Left ventricle myocardium inferior (tissue), 1 donor: Measurements from ENCODE around the gene ELN. TPM values are rescaled to one million over a fixed set of nuclear protein-coding genes. Genes with fewer than 3 reads are reported as not detected.

Source experiments
- DNase-seq: peaks from one replicate; pipeline ENCODE4 v3.0.0-alpha.2; 2020
- H3K27ac ChIP-seq: fragments of 200-600 bp; replicated peaks from 2 replicates; pipeline ENCODE4 v1.8.0; 2021
- H3K27me3 ChIP-seq: fragments of 200-600 bp; 2 replicates; pipeline ENCODE4 v1.8.0; 2021; ENCODE audit warnings: low read depth
- H3K36me3 ChIP-seq: fragments of 200-600 bp; 2 replicates; pipeline ENCODE4 v1.8.0; 2021
- H3K4me1 ChIP-seq: fragments of 200-600 bp; 2 replicates; pipeline ENCODE4 v1.8.0; 2021
- H3K4me3 ChIP-seq: fragments of 200-600 bp; 2 replicates; pipeline ENCODE4 v1.8.0; 2021; ENCODE audit warnings: mild to moderate bottlenecking, moderate library complexity
- H3K9me3 ChIP-seq: fragments of 200-600 bp; replicated peaks from 2 replicates; pipeline ENCODE4 v1.8.0; 2021
- CTCF ChIP-seq: fragments of 200-600 bp; IDR thresholded peaks from 2 replicates; pipeline ENCODE4 v1.8.0; 2021; ENCODE audit warnings: antibody characterized with exemption, mild to moderate bottlenecking, borderline replicate concordance
- intact Hi-C: fragments of 100-400 bp; cut with micrococcal nuclease; formaldehyde crosslinking; loops from one replicate; pipeline ENCODE4 v1.11.0; 2022
- total RNA-seq: library from RNA; stranded (reverse); fragmentation: NEBNext Ultra II Directional; extraction: Animal tissue kit (Norgen Biotek cat#: 25700); gene quantifications from one replicate; pipeline ENCODE4 v1.2.1, GENCODE V29; 2021
- donor health status: DM: no; HTN: yes; CAD: no; lungs with severe emphysema.

ELN gene
- total RNA-seq, 1 donor from 2014 or later = 51.6 TPM

- intact Hi-C loops = no loop called here
- peak; percentile 50 for DNase-seq
- peaks cover 26% of the 10 kb centered on the region for H3K27me3 ChIP-seq
- no peaks in the 10 kb centered on the region for H3K9me3 ChIP-seq
- peaks cover 76% of the 10 kb centered on the region for H3K4me1 ChIP-seq
- peak overlapping the region; percentile 88 for H3K27ac ChIP-seq
- H3K36me3 ChIP-seq = peaks cover 8% of the 10 kb centered on the region
- TF ChIP-seq CTCF = no peak
- H3K4me3 ChIP-seq = peak overlapping the region; percentile 74
Observed at GRCh38 chr7:74032191-74032490, 4.2 kb downstream of the ELN start.

- intact Hi-C loops = no loop called here
- Histone ChIP-seq H3K4me3 (peak overlapping the region; percentile 74), H3K4me1 (peaks cover 76% of the 10 kb centered on the region), H3K36me3 (peaks cover 8% of the 10 kb centered on the region), H3K9me3 (no peaks in the 10 kb centered on the region), H3K27me3 (peaks cover 21% of the 10 kb centered on the region), H3K27ac (peak overlapping the region; percentile 88)
- DNase-seq = no peak
- no peak for TF ChIP-seq CTCF
Observed at GRCh38 chr7:74032624-74033371, 4.8 kb downstream of the ELN start.

GRCh38 chr7:74033372-74034311 lies 5.7 kb downstream of the ELN start:
- Histone ChIP-seq H3K4me3 (peak overlapping the region; percentile 74), H3K27ac (peak overlapping the region; percentile 88), H3K4me1 (peaks cover 76% of the 10 kb centered on the region), H3K9me3 (no peaks in the 10 kb centered on the region), H3K27me3 (peaks cover 14% of the 10 kb centered on the region), H3K36me3 (peaks cover 8% of the 10 kb centered on the region)
- intact Hi-C loops = no loop called here
- peak; percentile 89 for DNase-seq
- TF ChIP-seq CTCF = no peak

- intact Hi-C loops = no loop called here
Observed at GRCh38 chr7:74037609-74038008, 9.6 kb downstream of the ELN start.

More at GRCh38 chr7:74037609-74038008, 9.6 kb downstream of the ELN start:
- H3K4me3 ChIP-seq = no peak overlapping the region
- H3K4me1 ChIP-seq = peaks cover 70% of the 10 kb centered on the region
- TF ChIP-seq CTCF = no peak
- H3K27me3 ChIP-seq = peaks cover 10% of the 10 kb centered on the region
- H3K9me3 ChIP-seq = no peaks in the 10 kb centered on the region
- peak overlapping the region; percentile 78 for H3K27ac ChIP-seq
- H3K36me3 ChIP-seq = peaks cover 33% of the 10 kb centered on the region
- peak; percentile 59 for DNase-seq
